Fibroblast of skin of scalp (primary cell): ENCODE results near the gene PTGIS.

Source experiments
- DNase-seq: peaks from one replicate; pipeline ENCODE4 v3.0.0-alpha.2; 2013

Gene PTGIS

DNA sequence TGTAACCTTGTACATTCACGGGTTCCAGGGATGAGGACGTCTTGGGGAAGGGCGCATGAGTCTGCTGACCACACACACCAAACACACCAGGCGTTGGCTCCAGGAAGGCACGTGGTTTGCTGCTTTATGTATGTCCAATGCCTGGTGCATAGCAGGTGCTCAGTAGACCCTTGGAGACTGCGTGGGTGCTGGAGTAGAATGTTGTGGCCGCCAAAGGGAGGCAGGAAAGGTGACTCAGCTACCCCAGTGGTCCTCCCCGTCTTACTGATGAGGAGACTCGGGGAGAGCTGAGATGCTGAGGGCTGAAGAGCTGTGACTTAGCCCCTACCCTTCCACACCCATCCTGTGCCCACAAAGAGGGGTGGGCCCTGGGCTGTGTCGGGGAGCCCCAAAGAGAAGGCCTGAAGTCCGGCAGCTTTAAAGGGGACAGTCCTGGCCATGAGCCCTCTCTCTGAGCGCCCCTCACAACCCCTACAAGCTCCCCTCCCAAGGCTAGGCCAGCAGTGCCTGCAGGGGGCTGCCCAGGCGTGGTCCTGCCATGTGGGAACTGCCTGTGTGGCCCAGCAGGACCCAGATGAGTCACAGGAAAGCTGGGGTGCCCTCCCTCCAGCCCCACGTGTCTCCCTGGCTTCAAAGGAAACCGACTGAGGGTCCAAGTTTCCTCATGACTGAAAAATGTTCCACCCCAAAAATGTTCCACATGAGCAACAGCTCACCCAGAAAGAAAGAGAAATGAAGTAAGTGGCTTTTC lies 28.0 kb upstream of the PTGIS start:
- peak; percentile 71 for DNase-seq

DNA sequence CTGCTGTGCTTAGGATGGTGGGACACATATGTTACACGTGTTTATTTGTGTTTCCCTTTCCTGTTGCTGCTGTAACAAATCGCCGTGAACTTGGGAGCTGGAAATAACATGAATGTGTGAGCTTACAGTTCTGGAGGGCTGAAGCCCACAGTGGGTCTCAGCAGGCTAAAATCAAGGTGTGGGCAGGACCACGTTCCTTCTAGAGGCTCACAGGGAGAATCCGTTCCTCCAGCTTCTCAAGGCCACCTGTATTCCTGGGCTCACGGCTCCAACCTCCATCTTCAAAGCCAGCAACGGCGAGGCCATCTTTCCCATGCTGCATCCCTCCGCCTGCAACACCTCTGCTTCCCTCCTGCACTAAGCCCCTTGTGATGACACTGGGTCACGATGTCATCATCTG lies 27.4 kb upstream of the PTGIS start:
- no peak for DNase-seq

DNA sequence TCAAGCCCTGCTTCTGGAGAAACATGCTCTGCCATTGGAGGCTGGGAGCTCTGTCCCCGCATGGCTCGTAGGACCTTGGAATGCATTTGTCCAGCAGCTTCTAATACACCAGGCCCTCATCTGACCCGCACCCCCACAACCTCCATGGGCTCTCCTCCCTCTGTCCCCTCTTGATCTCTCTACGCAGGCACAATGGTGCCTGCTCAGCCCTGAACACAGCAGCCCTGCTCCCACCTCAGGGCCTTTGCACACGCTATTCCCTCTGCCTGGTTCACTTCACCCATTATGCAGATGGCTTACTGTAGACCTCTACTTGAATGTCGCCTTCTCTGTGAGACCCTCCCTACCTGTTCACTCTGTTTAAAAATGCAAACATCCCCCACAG lies 27.0 kb upstream of the PTGIS start:
- DNase-seq: no peak

DNA sequence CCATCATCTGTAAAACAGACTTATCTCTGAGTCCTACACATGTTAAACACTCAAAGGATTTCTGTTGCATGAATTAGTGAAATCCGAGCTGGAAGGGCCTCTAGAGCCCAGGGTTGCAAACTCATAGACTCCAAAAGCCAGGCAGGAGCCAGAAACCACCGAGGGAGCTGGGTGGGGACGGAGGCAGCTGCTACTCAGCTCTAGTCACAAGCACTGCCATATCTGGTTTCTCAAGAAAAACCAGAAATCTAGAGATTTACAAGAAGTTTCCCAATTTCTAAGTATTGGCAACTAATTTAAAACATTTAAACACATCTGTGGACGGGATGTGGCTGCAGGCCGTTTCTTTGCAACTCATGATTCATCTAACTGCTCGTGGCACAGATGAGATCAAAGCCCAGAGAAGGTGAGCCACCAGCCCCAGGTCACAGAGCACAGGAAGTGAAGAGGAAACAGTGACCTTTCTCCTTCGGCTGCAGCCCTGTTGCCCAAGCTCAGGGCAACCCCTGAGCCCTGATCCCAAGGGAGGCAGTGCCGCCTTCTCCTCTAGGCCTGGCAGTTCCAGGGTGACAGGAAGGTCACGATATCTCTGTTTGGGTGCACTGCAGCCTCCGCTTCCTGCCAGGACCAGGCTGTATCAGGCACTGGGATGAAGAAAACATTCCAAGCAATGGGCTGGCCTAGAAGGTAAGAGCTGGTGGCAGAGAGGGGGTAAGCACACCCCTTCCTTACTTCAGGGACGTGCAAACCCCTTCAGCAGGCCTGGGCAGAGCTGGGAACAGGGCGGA lies 26.4 kb upstream of the PTGIS start:
- peak; percentile 51 for DNase-seq

DNA sequence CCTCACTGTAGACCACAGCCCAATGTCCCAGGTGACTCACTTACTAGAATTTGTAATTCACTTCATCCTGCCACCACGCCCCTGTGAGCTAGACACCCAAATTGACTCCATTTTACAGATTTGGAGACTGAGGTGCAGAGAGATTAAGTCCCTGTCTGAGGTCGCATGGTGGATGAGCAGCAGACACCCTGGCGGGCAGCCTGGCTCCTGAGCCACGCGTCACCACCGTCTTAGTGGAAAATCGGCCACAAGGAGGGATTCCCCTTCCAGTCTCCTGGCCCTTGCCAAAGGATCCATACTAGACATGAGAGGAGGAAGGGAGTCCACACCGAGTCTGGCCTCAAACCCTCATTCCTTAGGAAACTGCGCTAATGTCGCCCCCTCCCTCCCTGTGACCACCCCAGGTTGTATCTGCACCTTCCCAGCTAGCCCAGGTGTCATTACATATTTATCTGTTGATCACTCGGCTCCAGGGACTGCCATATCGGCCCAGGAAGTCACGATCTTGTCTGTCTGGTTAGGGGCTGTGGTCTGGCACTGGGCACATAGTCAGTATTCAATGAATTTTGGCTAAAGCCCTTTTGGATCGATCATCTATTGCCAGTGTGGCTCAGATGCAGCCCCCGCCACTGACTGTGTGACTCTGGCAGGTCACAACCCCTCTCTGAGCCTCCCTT lies 25.7 kb upstream of the PTGIS start:
- no peak for DNase-seq

DNA sequence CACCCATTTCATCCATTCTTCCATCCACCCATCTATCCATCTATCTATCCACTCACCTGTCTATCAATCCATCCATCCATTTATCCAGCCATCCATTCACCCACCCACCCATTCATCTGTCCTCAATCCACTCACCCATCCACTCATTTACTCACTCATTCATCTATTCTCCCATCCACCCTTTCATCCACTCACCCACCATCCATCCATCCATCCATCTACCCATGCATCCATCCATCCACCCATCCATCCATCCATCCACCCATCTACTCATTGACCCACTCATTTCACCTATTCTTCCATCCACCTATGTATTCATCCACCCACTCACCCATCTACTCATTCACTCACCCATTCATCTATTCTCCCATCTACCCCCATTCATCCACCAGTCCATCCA lies 24.2 kb upstream of the PTGIS start:
- DNase-seq: no peak

DNA sequence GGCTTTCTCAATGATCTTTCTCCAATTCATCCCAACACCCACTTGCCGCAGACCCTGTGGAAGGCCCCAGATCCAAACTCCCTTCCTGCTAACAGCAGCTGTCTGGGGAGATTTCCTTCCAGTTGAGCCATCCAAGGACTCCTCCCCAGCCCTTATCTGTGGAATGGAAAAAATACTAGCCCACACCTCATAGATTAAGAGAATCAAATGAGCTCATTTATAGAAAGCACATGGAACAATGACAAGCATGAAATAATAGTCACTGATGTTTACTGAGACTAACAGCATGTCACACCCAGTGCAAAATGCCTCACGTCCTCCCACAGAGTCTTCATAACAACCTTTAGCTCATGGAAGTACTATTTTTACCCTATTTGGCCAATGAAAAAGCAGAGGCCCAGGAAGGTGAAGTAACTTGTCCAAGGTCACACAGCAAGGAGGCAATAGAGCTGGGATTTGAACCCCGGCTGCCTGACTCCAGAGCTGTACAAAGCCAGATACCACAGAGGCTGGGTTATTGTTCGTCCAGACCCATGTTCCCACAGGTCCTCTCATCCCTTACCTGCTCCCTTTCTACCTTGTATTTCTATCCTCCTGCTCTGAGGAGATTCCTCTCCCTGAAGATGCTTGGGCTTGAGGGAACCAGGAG lies 23.4 kb upstream of the PTGIS start:
- peak; percentile 54 for DNase-seq

DNA sequence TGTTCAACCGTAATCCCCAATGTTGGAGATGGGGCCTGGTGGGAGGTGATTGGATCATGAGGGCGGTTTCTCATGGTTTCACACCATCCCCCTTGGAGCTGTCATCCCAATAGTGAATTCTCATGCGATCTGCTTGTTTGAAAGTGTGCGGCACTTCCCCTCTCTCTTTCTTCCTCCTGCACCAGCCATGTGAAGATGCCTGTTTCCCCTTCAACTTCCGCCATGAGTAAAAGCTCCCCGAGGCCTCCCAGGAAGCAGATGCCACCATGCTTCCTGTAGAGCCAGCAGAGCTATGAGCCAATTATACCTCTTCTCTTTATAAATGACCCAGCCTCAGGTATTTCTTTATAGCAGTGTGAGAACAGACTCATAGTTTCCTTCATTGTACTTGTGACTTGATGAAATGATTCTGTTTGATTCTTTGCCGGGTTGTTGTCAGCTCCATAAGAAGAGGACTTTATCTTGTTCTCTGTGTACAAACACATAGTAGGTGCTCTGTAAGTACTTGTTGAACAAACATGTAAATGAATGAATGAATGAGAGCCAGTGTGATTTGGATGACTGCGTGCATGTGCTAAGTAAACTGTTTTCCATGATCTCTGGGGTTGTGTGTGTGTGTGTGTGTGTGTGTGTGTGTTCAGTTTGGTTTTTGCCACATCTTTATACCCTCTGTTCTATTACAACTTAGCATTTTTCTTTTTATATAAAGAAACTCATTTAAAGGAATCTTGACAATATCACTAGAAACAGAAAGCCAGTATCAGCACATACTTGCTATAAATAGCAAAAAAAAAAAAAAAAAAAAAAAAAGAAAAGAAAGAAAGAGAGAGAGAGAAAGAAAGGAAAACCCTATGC lies 22.5 kb upstream of the PTGIS start:
- DNase-seq: no peak

- no peak for DNase-seq
Observed at GRCh38 chr20:49589747-49590146, 21.8 kb upstream of the PTGIS start.

- DNase-seq: peak; percentile 79
Observed at GRCh38 chr20:49587111-49587570, 19.2 kb upstream of the PTGIS start.

- peak; percentile 74 for DNase-seq
Observed at GRCh38 chr20:49585585-49586245, 17.8 kb upstream of the PTGIS start.

DNA sequence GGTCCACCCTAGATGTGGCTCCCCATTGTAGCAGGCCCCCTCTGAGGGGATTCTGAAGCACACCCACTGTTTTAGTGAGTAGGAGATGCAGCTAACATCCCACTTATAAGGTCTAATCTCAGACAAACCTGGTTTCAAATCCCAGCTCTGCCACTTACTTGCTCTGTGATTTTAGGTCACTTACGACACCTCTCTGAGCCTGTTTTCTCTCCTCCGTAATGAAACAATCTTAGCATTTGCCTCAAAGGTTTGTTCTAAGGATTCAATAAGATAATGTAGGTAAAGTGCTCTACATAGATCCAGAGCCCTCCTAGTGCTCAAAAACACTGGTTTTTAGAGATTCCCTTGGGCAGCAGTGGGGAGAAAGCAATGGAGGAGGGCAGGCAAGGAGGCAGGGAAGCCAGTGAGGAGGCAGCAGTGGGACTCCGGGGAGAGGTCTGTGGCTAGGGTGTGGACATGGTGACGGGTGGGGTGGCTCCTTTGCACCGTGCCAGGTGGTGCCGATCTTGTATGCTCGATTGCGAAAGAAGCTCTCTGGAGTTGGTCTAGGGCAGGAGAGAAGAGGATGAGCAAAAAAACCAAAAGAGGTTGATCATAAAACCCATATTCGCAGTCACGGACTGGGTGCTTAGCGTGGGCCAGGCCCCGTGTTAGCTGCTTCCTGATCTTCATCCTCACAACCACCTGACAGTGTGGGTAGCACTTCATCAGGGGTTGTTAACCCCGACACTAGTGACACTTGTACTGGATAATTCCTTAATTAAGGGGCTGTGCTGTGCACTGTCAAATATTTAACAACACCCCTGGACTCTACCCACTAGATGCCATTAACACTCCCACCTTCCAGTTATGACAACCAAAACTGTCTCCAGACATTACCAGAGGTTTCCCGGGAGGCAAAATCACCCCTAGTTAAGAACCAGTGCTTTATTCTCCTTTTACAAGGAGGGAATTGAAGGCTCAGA lies 16.8 kb upstream of the PTGIS start:
- DNase-seq: no peak

DNA sequence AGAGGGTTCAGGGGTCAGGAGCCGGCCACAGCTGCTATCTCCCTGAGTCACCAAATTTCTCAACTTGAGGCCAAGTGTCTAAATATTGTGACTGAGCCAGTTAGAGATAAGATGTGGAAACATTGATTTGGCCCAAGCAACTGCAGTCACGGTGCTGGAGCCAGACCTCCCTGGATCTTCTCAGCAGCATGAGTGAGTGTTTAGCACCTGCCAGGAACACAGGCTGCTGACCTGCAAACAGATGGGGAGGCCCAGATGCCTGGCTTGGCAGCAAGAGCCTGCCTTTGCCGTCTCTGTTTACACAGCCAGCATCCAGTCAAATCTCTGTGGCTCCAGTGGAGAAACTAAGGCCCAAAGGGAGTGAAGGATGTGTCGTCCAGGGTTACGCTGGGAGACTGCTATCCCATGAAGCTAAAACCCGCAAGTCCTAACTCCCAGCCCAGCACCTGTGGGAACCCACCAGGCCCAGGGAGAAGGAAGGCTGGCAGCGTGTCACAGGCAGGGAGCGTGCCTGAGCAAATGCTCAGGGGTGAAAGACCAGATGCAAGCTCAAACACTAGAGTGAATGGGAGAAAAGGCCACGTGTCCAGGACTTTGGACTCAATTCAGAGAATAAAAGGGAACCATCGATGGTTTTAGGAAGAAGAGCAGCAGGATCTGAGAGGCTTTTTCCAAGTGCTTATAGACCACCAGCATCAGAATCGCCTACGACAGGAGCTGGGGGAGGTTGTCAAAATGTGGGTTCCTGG lies 15.9 kb upstream of the PTGIS start:
- peak; percentile 73 for DNase-seq

DNA sequence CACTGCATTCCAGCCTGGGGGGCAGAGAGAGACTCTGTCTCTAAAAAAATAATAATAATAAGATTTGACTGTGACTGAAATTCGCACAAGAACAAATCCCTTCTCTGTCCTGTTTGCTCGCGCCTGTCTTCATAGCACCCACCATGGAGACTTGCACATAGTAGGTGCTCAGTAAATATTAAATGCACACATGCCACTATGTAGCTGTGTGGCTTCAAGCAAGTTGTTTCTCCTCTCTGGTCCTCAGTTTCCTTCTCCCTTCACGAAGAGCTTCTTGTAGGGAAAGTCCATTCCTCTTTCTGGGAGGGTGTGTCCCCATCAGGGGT lies 15.4 kb upstream of the PTGIS start:
- no peak for DNase-seq

GRCh38 chr20:49582413-49583334 lies 14.7 kb upstream of the PTGIS start:
- DNase-seq: no peak

GRCh38 chr20:49581482-49581881 lies 13.5 kb upstream of the PTGIS start:
- no peak for DNase-seq

DNA sequence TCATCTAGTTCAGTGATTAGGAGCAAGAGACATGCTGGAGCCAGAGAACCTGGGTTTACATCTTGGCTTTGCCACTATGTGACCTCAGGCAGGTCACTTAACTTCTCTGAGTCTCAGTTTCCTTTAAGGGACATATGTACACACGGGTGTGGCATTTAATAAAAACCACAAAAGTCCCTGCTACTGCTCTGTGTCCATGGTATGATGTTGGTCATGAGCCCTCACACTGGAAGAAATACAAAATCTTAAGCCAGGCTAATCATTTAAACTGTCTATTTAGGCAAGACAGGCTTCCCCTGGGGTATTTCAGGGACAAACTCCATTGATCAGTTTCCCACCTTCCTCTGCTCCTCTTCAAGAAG lies 12.9 kb upstream of the PTGIS start:
- no peak for DNase-seq
